Uterus (tissue), 2 donors: ENCODE measurements around the gene NRXN3.

Experiments used
- POLR2A ChIP-seq, 2 donors: fragments of 450-650 bp; IDR thresholded peaks; one replicate each; pipeline ENCODE4 v1.6.1; 2016; ENCODE audit warnings: antibody characterized with exemption in 2 of 2, mild to moderate bottlenecking in 1 of 2, moderate library complexity in 1 of 2
- TF ChIP-seq, protein P1 (sequence below), 4 experiments: fragments of 200-600 bp in 2 of 4; fragments of 450-650 bp in 2 of 4; sonication (generic) in 2 of 4; IDR thresholded peaks; one replicate each; pipeline ENCODE4 v1.5.1; 2016 to 2019; ENCODE audit warnings: antibody characterized with exemption in 4 of 4, mild to moderate bottlenecking in 2 of 4, moderate library complexity in 1 of 4

DNA sequence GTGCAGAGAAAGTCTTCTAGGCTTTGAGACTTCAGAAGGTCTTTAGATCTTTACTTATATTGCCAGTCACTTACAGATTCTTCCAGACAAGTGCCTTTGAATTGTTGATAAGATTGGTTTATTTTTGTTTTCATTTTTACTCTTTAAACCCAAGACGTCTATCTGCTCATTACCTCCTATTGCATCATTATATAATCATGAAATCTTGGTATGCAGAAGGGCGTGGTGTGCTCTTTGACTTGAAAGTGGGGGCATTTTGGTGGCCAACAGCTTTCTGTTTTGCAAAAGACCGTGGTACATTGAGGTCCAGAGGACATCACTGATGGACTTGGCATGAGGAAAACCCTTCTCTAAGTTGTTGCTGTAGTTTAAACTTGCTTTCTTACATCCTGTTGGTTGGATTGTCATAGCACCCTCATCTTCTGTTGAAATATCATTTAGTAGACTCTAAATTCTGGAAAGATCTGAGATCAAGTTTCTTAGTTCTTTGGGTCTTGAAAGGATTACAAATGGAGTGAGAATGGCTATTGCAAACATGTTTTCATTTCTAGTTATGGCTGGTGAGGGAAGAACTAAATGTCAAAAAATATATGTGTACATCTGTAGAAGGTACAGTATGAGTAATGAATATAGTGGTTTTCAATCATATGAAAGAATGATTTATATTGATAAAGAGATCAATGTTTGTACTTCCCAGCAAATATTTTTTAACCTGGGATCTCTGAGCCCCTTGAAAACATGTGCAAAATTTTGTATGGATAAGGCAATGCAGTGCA, 441.8 kb downstream of the NRXN3 start:
- TF ChIP-seq, protein P1, sequence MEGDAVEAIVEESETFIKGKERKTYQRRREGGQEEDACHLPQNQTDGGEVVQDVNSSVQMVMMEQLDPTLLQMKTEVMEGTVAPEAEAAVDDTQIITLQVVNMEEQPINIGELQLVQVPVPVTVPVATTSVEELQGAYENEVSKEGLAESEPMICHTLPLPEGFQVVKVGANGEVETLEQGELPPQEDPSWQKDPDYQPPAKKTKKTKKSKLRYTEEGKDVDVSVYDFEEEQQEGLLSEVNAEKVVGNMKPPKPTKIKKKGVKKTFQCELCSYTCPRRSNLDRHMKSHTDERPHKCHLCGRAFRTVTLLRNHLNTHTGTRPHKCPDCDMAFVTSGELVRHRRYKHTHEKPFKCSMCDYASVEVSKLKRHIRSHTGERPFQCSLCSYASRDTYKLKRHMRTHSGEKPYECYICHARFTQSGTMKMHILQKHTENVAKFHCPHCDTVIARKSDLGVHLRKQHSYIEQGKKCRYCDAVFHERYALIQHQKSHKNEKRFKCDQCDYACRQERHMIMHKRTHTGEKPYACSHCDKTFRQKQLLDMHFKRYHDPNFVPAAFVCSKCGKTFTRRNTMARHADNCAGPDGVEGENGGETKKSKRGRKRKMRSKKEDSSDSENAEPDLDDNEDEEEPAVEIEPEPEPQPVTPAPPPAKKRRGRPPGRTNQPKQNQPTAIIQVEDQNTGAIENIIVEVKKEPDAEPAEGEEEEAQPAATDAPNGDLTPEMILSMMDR (IDR thresholded peaks at IDR 0.05), result no peak
- TF ChIP-seq POLR2A (IDR thresholded peaks at IDR 0.05), result no peak
